ENCODE data around the gene FAM174C.

The FAM174C gene

GRCh38 chr19:1274852-1275259, 474 bp upstream of the FAM174C start:
- no peak for TF ChIP-seq CTCF (IDR thresholded peaks at IDR 0.05; ENCODE audit: low read depth, low read length)
- in situ Hi-C loops (cut with HindIII; ENCODE audit: low sequenced_read_pairs): no loop called here
- DNase-seq (ENCODE audit: low read depth, low spot score): no peak
- peak overlapping the region; percentile 39 for H3K4me3 ChIP-seq (ENCODE audit: low read depth, low read length)

GRCh38 chr19:1275976-1276627, 772 bp downstream of the FAM174C start:
- H3K4me3 ChIP-seq (ENCODE audit: low read depth, low read length): peak overlapping the region; percentile 63
- no peak for TF ChIP-seq CTCF (IDR thresholded peaks at IDR 0.05; ENCODE audit: low read depth, low read length)
- DNase-seq (ENCODE audit: low read depth, low spot score): no peak
- in situ Hi-C loops (cut with HindIII; ENCODE audit: low sequenced_read_pairs): no loop called here

GRCh38 chr19:1276628-1277022, 1.3 kb downstream of the FAM174C start:
- peak overlapping the region; percentile 63 for H3K4me3 ChIP-seq (ENCODE audit: low read depth, low read length)
- no peak for DNase-seq (ENCODE audit: low read depth, low spot score)
- in situ Hi-C loops (cut with HindIII; ENCODE audit: low sequenced_read_pairs): no loop called here
- no peak for TF ChIP-seq CTCF (IDR thresholded peaks at IDR 0.05; ENCODE audit: low read depth, low read length)

GRCh38 chr19:1277061-1277460, 1.7 kb downstream of the FAM174C start:
- TF ChIP-seq CTCF (IDR thresholded peaks at IDR 0.05; ENCODE audit: low read depth, low read length): no peak
- no peak overlapping the region for H3K4me3 ChIP-seq (ENCODE audit: low read depth, low read length)
- no peak for DNase-seq (ENCODE audit: low read depth, low spot score)
- in situ Hi-C loops (cut with HindIII; ENCODE audit: low sequenced_read_pairs): no loop called here

- TF ChIP-seq CTCF (IDR thresholded peaks at IDR 0.05; ENCODE audit: low read depth, low read length): no peak
Measured at GRCh38 chr19:1278074-1278473, 2.7 kb downstream of the FAM174C start.

GRCh38 chr19:1278713-1279660, 3.7 kb downstream of the FAM174C start:
- DNase-seq (ENCODE audit: low read depth, low spot score): no peak
- in situ Hi-C loops (cut with HindIII; ENCODE audit: low sequenced_read_pairs): no loop called here
- TF ChIP-seq CTCF (IDR thresholded peaks at IDR 0.05; ENCODE audit: low read depth, low read length): no peak
- H3K4me3 ChIP-seq (ENCODE audit: low read depth, low read length): no peak overlapping the region

More at GRCh38 chr19:1278074-1278473, 2.7 kb downstream of the FAM174C start:
- H3K4me3 ChIP-seq (ENCODE audit: low read depth, low read length): no peak overlapping the region
- in situ Hi-C loops (cut with HindIII; ENCODE audit: low sequenced_read_pairs): no loop called here
- no peak for DNase-seq (ENCODE audit: low read depth, low spot score)
